Measurements from ENCODE around the gene APOL3. TPM values are rescaled to one million over a fixed set of nuclear protein-coding genes. Genes with fewer than 3 reads are reported as not detected.

Gene APOL3
- total and polyA plus RNA-seq, 10 of the 15 experiments (the other 5 are each of a cell fraction or from before 2014, with no cell fraction given) = 6.9 to 66.8 (median 48.5) TPM

- TF ChIP-seq CUX1 (IDR thresholded peaks at IDR 0.05; ENCODE audit: insufficient replicate concordance, low read depth, low read length) (no peak), FOXM1 (IDR thresholded peaks at IDR 0.05; ENCODE audit: low read depth, low read length) (peak; percentile 68; the same call in 1 of the 2 replicates), CBFB (IDR thresholded peaks at IDR 0.05; ENCODE audit: low read depth) (peak; percentile 73; the same call in 1 of the 2 replicates), SMAD1 (IDR thresholded peaks at IDR 0.05; ENCODE audit: low read depth, partially characterized antibody) (no peak), DPF2 (IDR thresholded peaks at IDR 0.05) (peak; percentile 82), RFX5 (IDR thresholded peaks at IDR 0.05; ENCODE audit: low read depth, low read length) (no peak), SPI1 (IDR thresholded peaks at IDR 0.05; ENCODE audit: borderline replicate concordance, insufficient read depth, low read depth, low read length) (peak; percentile 89), MXI1 (IDR thresholded peaks at IDR 0.05; ENCODE audit: low read depth, low read length) (no peak), RBBP5 (conservative IDR thresholded peaks at IDR 0.05) (no peak), BCL3 (IDR thresholded peaks at IDR 0.05; ENCODE audit: borderline replicate concordance, insufficient read depth, low read depth, low read length, poor library complexity, severe bottlenecking) (peak; percentile 9), RCOR1 (conservative IDR thresholded peaks at IDR 0.05; ENCODE audit: low read depth, low read length) (no peak), BCL11A (IDR thresholded peaks at IDR 0.05; ENCODE audit: low read depth, low read length) (peak; percentile 43; the same call in 1 of the 2 replicates), ZNF207 (IDR thresholded peaks at IDR 0.05; ENCODE audit: borderline replicate concordance) (no peak; the same call in 1 of the 2 replicates), CREM (IDR thresholded peaks at IDR 0.05; ENCODE audit: low read depth) (0 out of 2 replicates have a peak, but pooled peaks have one; percentile 57), ZSCAN29 (IDR thresholded peaks at IDR 0.05) (no peak), ZBTB11 (CRISPR knock-in tag; IDR thresholded peaks at IDR 0.05) (no peak), MTA2 (IDR thresholded peaks at IDR 0.05; ENCODE audit: low read depth) (peak; percentile 76), CHD2 (IDR thresholded peaks at IDR 0.05; ENCODE audit: borderline replicate concordance, low read depth, low read length) (no peak), IRF4 (IDR thresholded peaks at IDR 0.05; ENCODE audit: low read depth, low read length) (peak; percentile 80), ZNF217 (IDR thresholded peaks at IDR 0.05) (no peak)
These were observed 1.8 kb upstream of the APOL3 start (continued) for GRCh38 chr22:36162127-36163034.
